ENCODE results near the gene TCOF1.

Gene TCOF1

GRCh38 chr5:150323092-150323491 lies 34.4 kb upstream of the TCOF1 start:
- DNase-seq, result no peak

- DNase-seq, result no peak
Observed at GRCh38 chr5:150323819-150324218, 33.7 kb upstream of the TCOF1 start.

GRCh38 chr5:150325426-150325825 lies 32.1 kb upstream of the TCOF1 start:
- no peak for DNase-seq

GRCh38 chr5:150326707-150327106 lies 30.8 kb upstream of the TCOF1 start:
- DNase-seq, result no peak

GRCh38 chr5:150327139-150327538 lies 30.4 kb upstream of the TCOF1 start:
- no peak for DNase-seq

GRCh38 chr5:150328515-150328914 lies 29.0 kb upstream of the TCOF1 start:
- no peak for DNase-seq

- DNase-seq, result no peak
Observed at GRCh38 chr5:150329038-150329437, 28.5 kb upstream of the TCOF1 start.

- no peak for DNase-seq
Observed at GRCh38 chr5:150329881-150330876, 27.3 kb upstream of the TCOF1 start.

- no peak for DNase-seq
Observed at GRCh38 chr5:150333400-150333799, 24.1 kb upstream of the TCOF1 start.

- no peak for DNase-seq
Observed at GRCh38 chr5:150335778-150336177, 21.7 kb upstream of the TCOF1 start.

- DNase-seq, result no peak
Observed at GRCh38 chr5:150338546-150338945, 19.0 kb upstream of the TCOF1 start.

GRCh38 chr5:150339165-150339564 lies 18.3 kb upstream of the TCOF1 start:
- DNase-seq, result no peak

- DNase-seq, result no peak
Observed at GRCh38 chr5:150339841-150340240, 17.7 kb upstream of the TCOF1 start.

- no peak for DNase-seq
Observed at GRCh38 chr5:150340614-150341255, 16.8 kb upstream of the TCOF1 start.

GRCh38 chr5:150341331-150341730 lies 16.2 kb upstream of the TCOF1 start:
- DNase-seq, result no peak

- DNase-seq, result no peak
Observed at GRCh38 chr5:150341989-150342388, 15.5 kb upstream of the TCOF1 start.

GRCh38 chr5:150342583-150342982 lies 14.9 kb upstream of the TCOF1 start:
- no peak for DNase-seq

GRCh38 chr5:150343994-150344631 lies 13.4 kb upstream of the TCOF1 start:
- DNase-seq, result no peak

GRCh38 chr5:150345716-150346115 lies 11.8 kb upstream of the TCOF1 start:
- no peak for DNase-seq

- no peak for DNase-seq
Observed at GRCh38 chr5:150346592-150346991, 10.9 kb upstream of the TCOF1 start.

- DNase-seq, result no peak
Observed at GRCh38 chr5:150347003-150347402, 10.5 kb upstream of the TCOF1 start.

GRCh38 chr5:150347451-150347850 lies 10.0 kb upstream of the TCOF1 start:
- DNase-seq, result no peak

- no peak for DNase-seq
Observed at GRCh38 chr5:150349681-150350275, 7.7 kb upstream of the TCOF1 start.

Measured in islet precursor cell (in vitro differentiated cells).